Islet precursor cell (in vitro differentiated cells): Measurements from ENCODE around the gene TMEM52B.

Experiments used
- DNase-seq: peaks from one replicate; pipeline ENCODE4 v3.0.0-alpha.2; 2018

TMEM52B gene

GRCh38 chr12:10178821-10179220 is at the start of gene TMEM52B:
TMEM52B (plus strand) TSS chr12:10179032; CDS start chr12:10179575, 543 bp downstream.
- DNase-seq = no peak

- DNase-seq = no peak
These were observed 48.8 kb upstream of the TMEM52B start, which contains the start of gene CLEC7A for GRCh38 chr12:10130042-10130441. CLEC7A (minus strand) TSS chr12:10130199; CDS start chr12:10130082, 117 bp downstream.

GRCh38 chr12:10131111-10131690 is 47.6 kb upstream of the TMEM52B start:
- DNase-seq = no peak

GRCh38 chr12:10132850-10133370 is 45.9 kb upstream of the TMEM52B start:
- DNase-seq = no peak

- no peak for DNase-seq
These were observed 43.7 kb upstream of the TMEM52B start for GRCh38 chr12:10135126-10135525.

GRCh38 chr12:10136637-10137205 is 42.1 kb upstream of the TMEM52B start:
- no peak for DNase-seq

- DNase-seq = peak; percentile 69
These were observed 38.8 kb upstream of the TMEM52B start for GRCh38 chr12:10140001-10140400.

GRCh38 chr12:10142976-10143589 is 35.7 kb upstream of the TMEM52B start:
- no peak for DNase-seq

GRCh38 chr12:10147714-10148403 is 31.0 kb upstream of the TMEM52B start:
- no peak for DNase-seq

GRCh38 chr12:10151621-10152020 is 27.2 kb upstream of the TMEM52B start:
- DNase-seq = no peak

GRCh38 chr12:10153271-10154144 is 25.3 kb upstream of the TMEM52B start:
- DNase-seq = peak; percentile 92

- DNase-seq = no peak
These were observed 24.7 kb upstream of the TMEM52B start for GRCh38 chr12:10154145-10154496.

GRCh38 chr12:10155966-10156365 is 22.9 kb upstream of the TMEM52B start:
- DNase-seq = no peak

- no peak for DNase-seq
These were observed 20.4 kb upstream of the TMEM52B start for GRCh38 chr12:10158406-10158805.

- no peak for DNase-seq
These were observed 19.6 kb upstream of the TMEM52B start for GRCh38 chr12:10159280-10159679.

GRCh38 chr12:10160617-10161385 is 18.0 kb upstream of the TMEM52B start:
- DNase-seq = no peak

GRCh38 chr12:10163084-10163483 is 15.7 kb upstream of the TMEM52B start:
- no peak for DNase-seq

- no peak for DNase-seq
These were observed 13.4 kb upstream of the TMEM52B start for GRCh38 chr12:10165421-10165820.

- DNase-seq = no peak
These were observed 11.2 kb upstream of the TMEM52B start for GRCh38 chr12:10167599-10167998.

- no peak for DNase-seq
These were observed 9.7 kb upstream of the TMEM52B start for GRCh38 chr12:10169104-10169503.

- no peak for DNase-seq
These were observed 8.6 kb upstream of the TMEM52B start for GRCh38 chr12:10170216-10170615.
